Ascending aorta (tissue), 2 donors: ENCODE data around the gene INA. TPM values are rescaled to one million over a fixed set of nuclear protein-coding genes. Genes with fewer than 3 reads are reported as not detected.

Experiments used
- DNase-seq, 2 donors: peaks; one replicate each; pipeline ENCODE4 v3.0.0-alpha.2; 2019; ENCODE audit warnings: low spot score in 2 of 2
- H3K27ac ChIP-seq, 2 donors: fragments of 200-600 bp; sonication (generic); one replicate each; pipeline ENCODE4 v1.5.1; 2016 to 2017; ENCODE audit warnings: mild to moderate bottlenecking in 1 of 2
- H3K27me3 ChIP-seq: fragments of 200-600 bp; sonication (generic); one replicate; pipeline ENCODE4 v1.5.1; 2017
- H3K36me3 ChIP-seq, 2 donors: fragments of 200-600 bp; sonication (generic); one replicate each; pipeline ENCODE4 v1.5.1; 2016
- H3K4me1 ChIP-seq, 2 donors: fragments of 200-600 bp; sonication (generic); one replicate each; pipeline ENCODE4 v1.5.1; 2016 to 2017; ENCODE audit warnings: mild to moderate bottlenecking in 1 of 2
- H3K4me3 ChIP-seq, 2 donors: fragments of 200-600 bp; sonication (generic); one replicate each; pipeline ENCODE4 v1.5.1; 2016 to 2017; ENCODE audit warnings: mild to moderate bottlenecking in 1 of 2
- H3K9me3 ChIP-seq, 2 donors: fragments of 200-600 bp; sonication (generic); one replicate each; pipeline ENCODE4 v1.5.1; 2016
- CTCF ChIP-seq, 3 experiments: fragments of 200-600 bp in 2 of 3; fragments of 450-650 bp in 1 of 3; sonication (generic) in 2 of 3; IDR thresholded peaks; one replicate each; pipeline ENCODE4 v1.5.1; 2016 to 2019; ENCODE audit warnings: antibody characterized with exemption in 3 of 3, mild to moderate bottlenecking in 1 of 3, moderate library complexity in 1 of 3
- intact Hi-C: fragments of 100-400 bp; cut with DNase I; formaldehyde crosslinking; loops from one replicate; pipeline ENCODE4 v1.15.1; 2023
- total RNA-seq: library from RNA; depleted of rRNA; stranded (reverse); fragments of >200 nt; gene quantifications from one replicate; pipeline ENCODE4 v1.1.0, GENCODE V29; 2016

INA gene
- total RNA-seq, 1 donor from 2014 or later = not detected

DNA sequence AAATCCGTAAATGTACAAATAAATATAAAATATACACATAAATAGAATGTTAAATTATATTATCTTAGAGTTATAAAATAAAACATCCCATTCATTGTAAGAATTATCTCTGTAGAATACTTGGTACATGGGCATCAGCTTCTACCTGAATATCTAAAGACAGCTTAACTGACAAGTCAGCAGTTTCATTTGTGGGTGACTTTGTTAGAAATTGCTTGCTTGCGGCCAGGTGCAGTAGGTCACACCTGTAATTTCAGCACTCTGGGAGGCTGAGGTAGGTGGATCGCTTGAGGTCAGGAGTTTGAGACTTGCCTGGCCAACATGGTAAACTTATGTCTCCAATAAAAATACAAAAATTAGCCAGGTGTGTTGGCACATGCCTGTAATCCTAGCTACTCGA is 59.4 kb downstream of the INA start:
- Histone ChIP-seq H3K4me1 (no peaks in the 10 kb centered on the region), H3K36me3 (peaks cover 13 to 24% of the 10 kb centered on the region in 2 donors), H3K27me3 (no peaks in the 10 kb centered on the region), H3K4me3 (no peak overlapping the region), H3K27ac (no peak overlapping the region), H3K9me3 (no peaks in the 10 kb centered on the region)
- no peak for TF ChIP-seq CTCF (IDR thresholded peaks at IDR 0.05)
- no peak for DNase-seq
- intact Hi-C loops = loop anchor here (10.0 kb wide), 1 partner anchor 502 kb away; the partner anchor contains the start of gene CYP17A1

Other genes starting within 250 kb of the INA start
- gene NT5C2, start 83.9 kb upstream of the INA start, total RNA-seq = 25.9 TPM
- gene RPEL1, start 31.3 kb upstream of the INA start, total RNA-seq = not detected
- gene PCGF6, start 74.0 kb downstream of the INA start, total RNA-seq = 9.7 TPM
- 2.4 TPM for gene TAF5, start 90.8 kb downstream of the INA start, total RNA-seq
- gene ATP5MK, start 119.3 kb downstream of the INA start, total RNA-seq = 481 TPM
- gene PDCD11, start 119.5 kb downstream of the INA start, total RNA-seq = 4.8 TPM
- gene CALHM2, start 175.2 kb downstream of the INA start, total RNA-seq = 124 TPM
- not detected for gene CALHM1, start 181.8 kb downstream of the INA start, total RNA-seq
- gene CALHM3, start 202.1 kb downstream of the INA start, total RNA-seq = not detected
- not detected for gene NEURL1, start 216.6 kb downstream of the INA start, total RNA-seq